GM12878 (cell line): ENCODE measurements around the gene PCED1B. TPM values are rescaled to one million over a fixed set of nuclear protein-coding genes. Genes with fewer than 3 reads are reported as not detected.

ENCODE experiments used
- ATAC-seq: fragments of 200-7000 bp; cut with Tn5 transposase; 3 replicates; pipeline ENCODE4 v1.9.1; 2020; ENCODE audit warnings: mild to moderate bottlenecking, moderate library complexity
- BruUV-seq: library from RNA; stranded (reverse); fragments of 400-500 nt; replicated peaks from 2 replicates; lab custom pipeline; 2021; lab: Mats Ljungman, UMichigan
- CTCF ChIA-PET: fragments of 300-600 bp; sonication (Branson Sonifier 250); formaldehyde crosslinking; extraction: SDS; loops from one replicate; lab custom pipeline; 2021; ENCODE audit warnings: inconsistent platforms; lab: Yijun Ruan, JAX
- POLR2A ChIA-PET: fragments of 350-600 bp; formaldehyde crosslinking; extraction: SDS; loops from one replicate; lab custom pipeline; 2021; ENCODE audit warnings: inconsistent platforms; lab: Charles Lee
- RAD21 ChIA-PET: fragments of 300-600 bp; sonication (Branson Sonifier 250); formaldehyde crosslinking; loops from one replicate; lab custom pipeline; 2023; ENCODE audit warnings: antibody characterized with exemption; ENCODE audit not compliant: unreplicated experiment; lab: Charles Lee
- SMC1A ChIA-PET: fragments of 300-600 bp; sonication (Branson Sonifier 250); formaldehyde crosslinking; loops from one replicate; lab custom pipeline; 2023; ENCODE audit not compliant: unreplicated experiment, uncharacterized antibody; lab: Charles Lee
- DNase-seq: peaks from one replicate; pipeline ENCODE4 v3.0.0-alpha.2; 2011; ENCODE audit warnings: low read depth, low spot score
- FAIRE-seq: peaks from 3 replicates; lab custom pipeline; 2011; peaks lifted over from hg19 to GRCh38; lab: Jason Lieb, UNC
- H2AFZ ChIP-seq: 2 replicates; pipeline ENCODE4 v1.6.0; 2011; ENCODE audit warnings: low read depth, low read length, control low read depth; ENCODE audit not compliant: control insufficient read depth
- H3K27ac ChIP-seq: 2 replicates; pipeline ENCODE4 v1.5.1; 2011; ENCODE audit warnings: control low read depth; ENCODE audit not compliant: control insufficient read depth, insufficient read depth
- H3K27me3 ChIP-seq, 2 experiments: replicated peaks in 1 of 2; 2 replicates each; pipeline versions ENCODE4 v1.6.0 to v1.6.1; 2011; ENCODE audit warnings: low read length in 1 of 2; ENCODE audit not compliant: control insufficient read depth in 2 of 2, insufficient read depth in 2 of 2
- H3K36me3 ChIP-seq, 2 experiments: 2 replicates each; pipeline ENCODE4 v1.5.1; 2011; ENCODE audit warnings: low read length in 1 of 2; ENCODE audit not compliant: control insufficient read depth in 2 of 2, insufficient read depth in 2 of 2
- H3K4me1 ChIP-seq: 2 replicates; pipeline ENCODE4 v1.6.1; 2011; ENCODE audit warnings: mild to moderate bottlenecking, low read length, moderate library complexity, mixed read lengths; ENCODE audit not compliant: control insufficient read depth, insufficient read depth
- H3K4me2 ChIP-seq: 2 replicates; pipeline ENCODE4 v1.6.0; 2011; ENCODE audit warnings: control low read depth; ENCODE audit not compliant: control insufficient read depth, insufficient read depth
- H3K4me3 ChIP-seq: fragments of 200-600 bp; sonication (generic); 2 replicates; pipeline ENCODE4 v1.5.1; 2016
- H3K79me2 ChIP-seq: 2 replicates; pipeline ENCODE4 v1.6.0; 2011; ENCODE audit warnings: low read length; ENCODE audit not compliant: control insufficient read depth, insufficient read depth
- H3K9ac ChIP-seq: 2 replicates; pipeline ENCODE4 v1.8.0; 2011; ENCODE audit warnings: low read length, control low read depth, mixed read lengths; ENCODE audit not compliant: control insufficient read depth, insufficient read depth
- H3K9me3 ChIP-seq: replicated peaks from 3 replicates; pipeline ENCODE4 v1.5.1; 2011; ENCODE audit warnings: mild to moderate bottlenecking, low read length; ENCODE audit not compliant: control insufficient read depth, insufficient read depth
- H4K20me1 ChIP-seq: 2 replicates; pipeline ENCODE4 v1.6.0; 2011; ENCODE audit not compliant: control insufficient read depth, insufficient read depth
- CBX3 ChIP-seq: fragments of 200-600 bp; sonication (generic); IDR thresholded peaks from 2 replicates; pipeline ENCODE4 v1.6.1; 2016; ENCODE audit warnings: low read depth, borderline replicate concordance
- CHD1 ChIP-seq: IDR thresholded peaks from 2 replicates; pipeline ENCODE4 v1.6.1; 2012; ENCODE audit warnings: low read depth, low read length, improper control_type of control experiment
- DPF2 ChIP-seq: fragments of 450-650 bp; IDR thresholded peaks from 2 replicates; pipeline ENCODE4 v1.6.1; 2017; ENCODE audit warnings: mild to moderate bottlenecking
- GATAD2B ChIP-seq: fragments of 450-650 bp; conservative IDR thresholded peaks from 2 replicates; pipeline ENCODE4 v1.6.1; 2017; ENCODE audit warnings: low read depth, mild to moderate bottlenecking, moderate library complexity
- NFIC ChIP-seq: IDR thresholded peaks from 2 replicates; pipeline ENCODE4 v1.6.1; 2012; ENCODE audit warnings: low read depth, mild to moderate bottlenecking, inconsistent platforms, low read length, moderate library complexity
- NFYA ChIP-seq: IDR thresholded peaks from 2 replicates; pipeline ENCODE4 v1.6.1; 2011; ENCODE audit warnings: low read depth, mild to moderate bottlenecking, low read length, improper control_type of control experiment, borderline replicate concordance
- RAD21 ChIP-seq: IDR thresholded peaks from 2 replicates; pipeline ENCODE4 v1.6.1; 2011; ENCODE audit warnings: mild to moderate bottlenecking, low read depth, low read length, moderate library complexity; ENCODE audit not compliant: insufficient read depth
- RBBP5 ChIP-seq: fragments of 200-600 bp; sonication (generic); conservative IDR thresholded peaks from 2 replicates; pipeline ENCODE4 v1.6.1; 2016
- SUZ12 ChIP-seq: fragments of 200-600 bp; sonication (generic); IDR thresholded peaks from one replicate; pipeline ENCODE4 v1.6.1; 2018; ENCODE audit warnings: antibody characterized with exemption, mild to moderate bottlenecking; ENCODE audit not compliant: unreplicated experiment
- TBL1XR1 ChIP-seq: IDR thresholded peaks from 2 replicates; pipeline ENCODE4 v1.6.1; 2012; ENCODE audit warnings: low read depth, low read length, improper control_type of control experiment
- ZNF207 ChIP-seq: fragments of 450-650 bp; IDR thresholded peaks from 2 replicates; pipeline ENCODE4 v1.6.1; 2014; ENCODE audit warnings: antibody characterized with exemption, mild to moderate bottlenecking, borderline replicate concordance
- WGBS: methylation state at CpG from one replicate; pipeline ENCODE4 v1.1.6; 2016; ENCODE audit warnings: low lambda C conversion rate; ENCODE audit not compliant: insufficient replicate concordance, insufficient coverage; ENCODE audit errors: missing lambda C conversion rate; 5-methylcytosine and 5-hydroxymethylcytosine counted together
- in situ Hi-C: fragments of 300-500 bp; cut with MboI; formaldehyde crosslinking; loops from 9 replicates; pipeline ENCODE4 v1.14.3; 2018; ENCODE audit warnings: mixed read lengths
- intact Hi-C: fragments of 100-400 bp; cut with micrococcal nuclease; formaldehyde crosslinking; loops from one replicate; pipeline ENCODE4 v1.14.2; 2022; ENCODE audit not compliant: unreplicated experiment
- polyA plus RNA-seq, 11 experiments: library from polyadenylated mRNA; depleted of rRNA in 4 of 11; unstranded in 6 of 11; stranded (reverse) in 5 of 11; fragments of >200 nt; fragmentation: Nextera tagmentation in 4 of 11; fragmentation: Illumina TruSeq in 1 of 11; extraction: Ambion mirVana in 4 of 11; extraction: Trizol in 1 of 11; gene quantifications; 1 replicate in 1 of 11; 2 replicates in 10 of 11; pipeline versions ENCODE4 v1.2.1 to v1.2.3, GENCODE V29; 2011 to 2016; ENCODE audit warnings: inconsistent platforms in 2 of 11, missing spikeins in 2 of 11, low read depth in 1 of 11
- total RNA-seq, 4 experiments: library from RNA; depleted of rRNA in 3 of 4; stranded (reverse); fragments of >200 nt in 3 of 4; fragmentation: Illumina TruSeq in 1 of 4; extraction: Trizol in 1 of 4; gene quantifications; 2 replicates each; pipeline versions ENCODE4 v1.2.1 to v1.2.3, GENCODE V29; 2013 to 2021
- TF ChIP-seq, protein P1 (sequence below): IDR thresholded peaks from 2 replicates; pipeline ENCODE4 v1.6.1; 2012; ENCODE audit warnings: low read depth, low read length, improper control_type of control experiment
- TF ChIP-seq, protein P2 (sequence below): IDR thresholded peaks from 2 replicates; pipeline ENCODE4 v1.6.1; 2012; ENCODE audit warnings: low read depth, low read length, improper control_type of control experiment
- TF ChIP-seq, protein P3 (sequence below): fragments of 450-650 bp; IDR thresholded peaks from 2 replicates; pipeline ENCODE4 v1.6.1; 2016; ENCODE audit warnings: mild to moderate bottlenecking
- TF ChIP-seq, protein P4 (sequence below): IDR thresholded peaks from 2 replicates; pipeline ENCODE4 v1.6.1; 2012; ENCODE audit warnings: low read length, inconsistent platforms
- TF ChIP-seq, protein P5 (sequence below): IDR thresholded peaks from 2 replicates; pipeline ENCODE4 v1.6.1; 2011; ENCODE audit warnings: borderline replicate concordance, low read depth, mild to moderate bottlenecking, moderate library complexity, mixed read lengths, low read length; ENCODE audit not compliant: insufficient read depth; ENCODE audit errors: extremely low read length

PCED1B gene
- total and polyA plus RNA-seq, 10 of the 15 experiments (the other 5 are each of a cell fraction or from before 2014, with no cell fraction given) = 0.80 to 8.8 (median 3.0) TPM

DNA sequence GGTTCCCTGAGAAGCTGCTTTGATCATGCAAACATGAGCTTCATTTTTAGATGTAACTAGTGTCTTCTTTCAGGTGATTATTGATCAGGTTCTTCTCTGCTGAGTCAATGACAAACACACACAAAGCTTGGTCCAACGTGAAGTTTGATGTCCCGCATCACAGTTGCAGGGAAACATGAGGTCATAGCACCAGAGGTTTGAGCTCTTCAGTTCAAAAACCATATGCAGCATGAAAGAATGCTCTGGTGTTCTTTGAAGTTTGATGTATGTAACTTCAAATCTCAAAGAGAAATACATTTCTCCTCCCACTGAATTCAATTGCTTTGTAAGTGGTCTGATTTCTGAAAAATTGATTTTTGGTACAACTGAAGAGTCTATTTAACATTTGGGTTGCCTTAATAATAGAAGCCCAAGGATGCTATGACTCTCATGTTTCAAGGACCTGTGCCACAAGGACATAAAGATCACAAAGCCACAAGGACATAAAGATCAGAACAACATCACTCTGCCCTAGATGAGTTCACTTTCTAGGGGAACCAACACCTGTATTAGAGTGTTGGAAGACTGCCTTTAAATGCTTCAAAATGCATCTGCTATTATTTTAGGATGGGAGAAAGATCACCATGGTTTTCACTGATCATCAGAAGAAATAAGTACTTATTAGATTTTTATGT lies 31.4 kb downstream of the PCED1B start:
- Histone ChIP-seq H3K27ac (no peak overlapping the region), H3K9ac (no peak overlapping the region), H4K20me1 (no peaks in the 10 kb centered on the region), H3K36me3 (no peaks in the 10 kb centered on the region), H3K4me1 (no peaks in the 10 kb centered on the region), H3K4me3 (no peak overlapping the region), H2AFZ (no peak overlapping the region), H3K4me2 (no peak overlapping the region), H3K27me3 (peaks cover 0 to 2% of the 10 kb centered on the region in 2 experiments; a peak in 2 of 4 replicates), H3K79me2 (no peaks in the 10 kb centered on the region), H3K9me3 (no peaks in the 10 kb centered on the region)
- ChIA-PET RAD21 (no interaction called here), CTCF (interaction anchor here (1.5 kb wide), 1 partner anchor 200 kb away, joined by 3 read pairs; no protein-coding TSS in a partner anchor), POLR2A (no interaction called here), SMC1A (no interaction called here)
- FAIRE-seq (no peak), ATAC-seq (no peak), DNase-seq (no peak)
- intact Hi-C loops = no loop called here
- WGBS = 50% methylated on average over 2 of the region's 2 CpGs
- in situ Hi-C loops = no loop called here
- no TSS peak for BruUV-seq
- TF ChIP-seq, protein P1, sequence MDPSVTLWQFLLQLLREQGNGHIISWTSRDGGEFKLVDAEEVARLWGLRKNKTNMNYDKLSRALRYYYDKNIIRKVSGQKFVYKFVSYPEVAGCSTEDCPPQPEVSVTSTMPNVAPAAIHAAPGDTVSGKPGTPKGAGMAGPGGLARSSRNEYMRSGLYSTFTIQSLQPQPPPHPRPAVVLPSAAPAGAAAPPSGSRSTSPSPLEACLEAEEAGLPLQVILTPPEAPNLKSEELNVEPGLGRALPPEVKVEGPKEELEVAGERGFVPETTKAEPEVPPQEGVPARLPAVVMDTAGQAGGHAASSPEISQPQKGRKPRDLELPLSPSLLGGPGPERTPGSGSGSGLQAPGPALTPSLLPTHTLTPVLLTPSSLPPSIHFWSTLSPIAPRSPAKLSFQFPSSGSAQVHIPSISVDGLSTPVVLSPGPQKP = no peak
- TF ChIP-seq, protein P2, sequence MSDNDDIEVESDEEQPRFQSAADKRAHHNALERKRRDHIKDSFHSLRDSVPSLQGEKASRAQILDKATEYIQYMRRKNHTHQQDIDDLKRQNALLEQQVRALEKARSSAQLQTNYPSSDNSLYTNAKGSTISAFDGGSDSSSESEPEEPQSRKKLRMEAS = no peak
- TF ChIP-seq, protein P3, sequence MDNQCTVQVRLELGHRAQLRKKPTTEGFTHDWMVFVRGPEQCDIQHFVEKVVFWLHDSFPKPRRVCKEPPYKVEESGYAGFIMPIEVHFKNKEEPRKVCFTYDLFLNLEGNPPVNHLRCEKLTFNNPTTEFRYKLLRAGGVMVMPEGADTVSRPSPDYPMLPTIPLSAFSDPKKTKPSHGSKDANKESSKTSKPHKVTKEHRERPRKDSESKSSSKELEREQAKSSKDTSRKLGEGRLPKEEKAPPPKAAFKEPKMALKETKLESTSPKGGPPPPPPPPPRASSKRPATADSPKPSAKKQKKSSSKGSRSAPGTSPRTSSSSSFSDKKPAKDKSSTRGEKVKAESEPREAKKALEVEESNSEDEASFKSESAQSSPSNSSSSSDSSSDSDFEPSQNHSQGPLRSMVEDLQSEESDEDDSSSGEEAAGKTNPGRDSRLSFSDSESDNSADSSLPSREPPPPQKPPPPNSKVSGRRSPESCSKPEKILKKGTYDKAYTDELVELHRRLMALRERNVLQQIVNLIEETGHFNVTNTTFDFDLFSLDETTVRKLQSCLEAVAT = no peak
- TF ChIP-seq SUZ12 = no peak
- no peak for TF ChIP-seq NFYA
- no peak for TF ChIP-seq GATAD2B
- no peak for TF ChIP-seq RBBP5
- TF ChIP-seq, protein P4, sequence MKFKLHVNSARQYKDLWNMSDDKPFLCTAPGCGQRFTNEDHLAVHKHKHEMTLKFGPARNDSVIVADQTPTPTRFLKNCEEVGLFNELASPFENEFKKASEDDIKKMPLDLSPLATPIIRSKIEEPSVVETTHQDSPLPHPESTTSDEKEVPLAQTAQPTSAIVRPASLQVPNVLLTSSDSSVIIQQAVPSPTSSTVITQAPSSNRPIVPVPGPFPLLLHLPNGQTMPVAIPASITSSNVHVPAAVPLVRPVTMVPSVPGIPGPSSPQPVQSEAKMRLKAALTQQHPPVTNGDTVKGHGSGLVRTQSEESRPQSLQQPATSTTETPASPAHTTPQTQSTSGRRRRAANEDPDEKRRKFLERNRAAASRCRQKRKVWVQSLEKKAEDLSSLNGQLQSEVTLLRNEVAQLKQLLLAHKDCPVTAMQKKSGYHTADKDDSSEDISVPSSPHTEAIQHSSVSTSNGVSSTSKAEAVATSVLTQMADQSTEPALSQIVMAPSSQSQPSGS = no peak
- TF ChIP-seq CBX3 = no peak
- TF ChIP-seq, protein P5, sequence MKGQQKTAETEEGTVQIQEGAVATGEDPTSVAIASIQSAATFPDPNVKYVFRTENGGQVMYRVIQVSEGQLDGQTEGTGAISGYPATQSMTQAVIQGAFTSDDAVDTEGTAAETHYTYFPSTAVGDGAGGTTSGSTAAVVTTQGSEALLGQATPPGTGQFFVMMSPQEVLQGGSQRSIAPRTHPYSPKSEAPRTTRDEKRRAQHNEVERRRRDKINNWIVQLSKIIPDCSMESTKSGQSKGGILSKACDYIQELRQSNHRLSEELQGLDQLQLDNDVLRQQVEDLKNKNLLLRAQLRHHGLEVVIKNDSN = no peak
- TF ChIP-seq ZNF207 = no peak
- TF ChIP-seq CHD1 = no peak
- TF ChIP-seq TBL1XR1 = no peak
- no peak for TF ChIP-seq DPF2
- no peak for TF ChIP-seq NFIC
- TF ChIP-seq RAD21 = no peak
